ENCODE results near the gene LIPT2.
"Not testable (repeated sequence)": the region's sequence is repeated elsewhere in the genome, so short reads cannot be mapped to it uniquely, and the experiment has no call there.

LIPT2 gene

DNA sequence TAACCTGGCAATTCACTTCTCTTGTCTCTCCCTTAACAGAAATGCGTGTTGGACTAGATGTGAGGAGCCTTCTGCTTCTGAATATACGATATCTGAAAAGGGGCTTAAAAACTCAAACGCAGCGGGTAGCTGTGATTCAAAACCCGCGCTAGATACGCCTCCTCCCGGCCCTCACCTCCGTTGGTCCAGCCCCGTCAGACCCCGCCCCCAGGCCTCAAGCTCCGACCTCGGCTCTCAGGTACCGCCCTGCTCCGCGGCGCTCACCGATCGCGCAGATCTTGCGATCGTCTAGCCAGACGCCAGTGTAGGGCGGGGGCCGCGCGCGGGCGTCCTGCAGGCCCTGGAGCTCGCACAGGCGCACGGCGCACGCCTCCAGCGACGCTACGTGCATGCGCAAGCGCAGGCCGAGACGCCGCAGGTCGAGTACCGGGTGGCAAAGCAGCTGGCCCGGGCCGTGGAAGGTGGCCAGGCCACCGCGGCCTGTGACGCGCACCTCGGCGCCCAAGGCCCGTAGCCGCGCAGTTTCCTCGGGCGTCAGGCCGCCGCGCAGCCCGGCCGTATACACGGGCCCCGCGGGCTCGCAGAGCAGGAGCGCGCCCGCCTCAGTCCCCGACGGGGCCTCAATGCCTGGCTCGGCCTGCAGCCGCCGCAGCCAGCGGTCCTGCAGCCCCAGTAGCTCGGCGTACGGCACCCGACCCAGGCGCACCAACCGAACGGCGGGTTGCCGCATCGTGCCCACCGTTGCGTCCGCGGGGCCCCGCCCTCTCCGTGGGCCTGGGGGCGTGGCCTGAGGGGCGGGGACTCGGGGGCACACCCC lies at the start of gene LIPT2:
TSS of gene LIPT2 (minus strand) at position 751 of the 817 bp plus-strand sequence. CDS start at position 730, 21 bp downstream.
- DNase-seq (ENCODE audit: low spot score): peak; percentile 90

- DNase-seq (ENCODE audit: low spot score): no peak
Measured at GRCh38 chr11:74541466-74541865, 47.9 kb upstream of the LIPT2 start.

DNA sequence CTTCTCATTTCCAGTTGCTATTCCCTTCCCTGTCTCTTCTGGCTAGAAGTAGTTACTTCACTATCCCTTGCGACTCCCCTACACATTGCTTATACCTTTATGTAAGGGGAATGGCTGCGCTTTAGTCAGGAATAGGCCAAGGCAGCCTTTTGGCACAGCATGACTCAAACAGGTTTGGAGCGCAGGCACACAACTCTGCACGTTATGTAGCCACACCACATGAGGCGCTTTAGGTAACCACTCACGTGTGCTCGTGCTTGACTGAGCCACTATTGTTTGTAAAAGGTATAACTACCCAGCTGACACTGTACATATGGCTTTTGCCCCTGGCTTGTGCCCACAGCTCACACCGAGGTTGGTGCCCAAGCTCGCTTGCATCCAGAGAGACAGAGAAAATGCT lies 46.7 kb upstream of the LIPT2 start:
- DNase-seq (ENCODE audit: low spot score): no peak

DNA sequence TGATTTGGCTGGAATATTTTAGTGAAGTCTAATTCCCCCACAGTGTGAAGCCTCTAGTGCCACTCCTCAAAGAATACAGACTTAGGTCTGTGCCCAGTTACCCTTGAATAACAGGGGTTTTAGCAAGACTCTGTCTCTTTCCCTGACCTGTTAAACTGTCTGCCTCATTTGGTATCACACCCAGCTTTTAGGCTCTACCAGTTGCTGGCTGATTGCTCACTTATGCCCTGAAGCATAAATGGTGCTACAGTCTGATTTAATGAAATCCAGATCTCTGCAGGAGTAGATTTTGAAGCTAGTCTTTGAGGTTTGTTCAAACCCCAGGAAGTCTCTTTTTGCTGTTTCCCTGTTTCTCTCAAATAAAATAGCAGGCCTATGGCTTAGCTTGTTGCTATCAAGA lies 45.2 kb upstream of the LIPT2 start:
- DNase-seq (ENCODE audit: low spot score): no peak

DNA sequence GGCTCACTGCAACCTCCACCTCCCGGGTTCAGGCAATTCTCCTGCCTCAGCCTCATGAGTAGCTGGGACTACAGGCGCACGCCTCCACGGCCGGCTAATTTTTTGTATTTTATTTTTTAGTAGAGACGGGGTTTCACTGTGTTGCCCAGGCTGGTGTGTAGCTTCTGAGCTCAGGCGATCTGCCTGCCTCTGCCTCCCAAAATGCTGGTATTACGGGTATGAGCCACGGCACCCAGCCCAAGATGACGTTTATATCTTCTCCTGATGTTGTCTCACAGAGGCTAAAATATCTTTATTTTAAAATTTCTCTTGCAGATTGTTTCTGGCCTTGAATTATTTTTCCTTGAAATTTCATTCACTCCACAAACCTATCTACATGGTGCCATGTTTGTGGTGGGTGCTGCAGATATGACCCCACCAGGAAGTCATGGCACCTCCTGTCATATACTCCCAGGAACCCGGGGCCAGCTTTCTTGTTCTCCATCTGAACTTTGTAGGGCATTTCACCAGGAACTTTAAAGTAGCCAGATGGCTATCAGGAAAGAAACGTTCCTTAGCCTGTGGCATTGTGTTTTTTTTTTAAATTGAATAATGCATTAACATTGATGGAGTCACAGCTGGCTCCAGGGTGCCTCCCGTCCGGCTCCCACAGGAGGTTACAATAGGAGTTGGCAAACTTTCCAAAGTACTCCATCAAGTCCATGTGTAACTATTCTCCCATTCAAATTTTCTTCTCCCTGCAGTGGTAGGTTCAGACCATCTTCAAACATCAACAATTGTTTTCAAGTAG lies 42.0 kb upstream of the LIPT2 start:
- DNase-seq (ENCODE audit: low spot score): no peak

- not testable (repeated sequence) for DNase-seq (ENCODE audit: low spot score)
Measured at GRCh38 chr11:74534946-74535275, 41.4 kb upstream of the LIPT2 start.

GRCh38 chr11:74534216-74534945 lies 40.9 kb upstream of the LIPT2 start:
- DNase-seq (ENCODE audit: low spot score): no peak

- no peak for DNase-seq (ENCODE audit: low spot score)
Measured at GRCh38 chr11:74533421-74533820, 39.9 kb upstream of the LIPT2 start.

GRCh38 chr11:74532501-74533246 lies 39.1 kb upstream of the LIPT2 start:
- peak; percentile 9 for DNase-seq (ENCODE audit: low spot score)

GRCh38 chr11:74524978-74525377 lies 31.5 kb upstream of the LIPT2 start:
- no peak for DNase-seq (ENCODE audit: low spot score)

GRCh38 chr11:74524501-74524900 lies 31.0 kb upstream of the LIPT2 start:
- DNase-seq (ENCODE audit: low spot score): no peak

GRCh38 chr11:74522776-74523175 lies 29.3 kb upstream of the LIPT2 start:
- no peak for DNase-seq (ENCODE audit: low spot score)

DNA sequence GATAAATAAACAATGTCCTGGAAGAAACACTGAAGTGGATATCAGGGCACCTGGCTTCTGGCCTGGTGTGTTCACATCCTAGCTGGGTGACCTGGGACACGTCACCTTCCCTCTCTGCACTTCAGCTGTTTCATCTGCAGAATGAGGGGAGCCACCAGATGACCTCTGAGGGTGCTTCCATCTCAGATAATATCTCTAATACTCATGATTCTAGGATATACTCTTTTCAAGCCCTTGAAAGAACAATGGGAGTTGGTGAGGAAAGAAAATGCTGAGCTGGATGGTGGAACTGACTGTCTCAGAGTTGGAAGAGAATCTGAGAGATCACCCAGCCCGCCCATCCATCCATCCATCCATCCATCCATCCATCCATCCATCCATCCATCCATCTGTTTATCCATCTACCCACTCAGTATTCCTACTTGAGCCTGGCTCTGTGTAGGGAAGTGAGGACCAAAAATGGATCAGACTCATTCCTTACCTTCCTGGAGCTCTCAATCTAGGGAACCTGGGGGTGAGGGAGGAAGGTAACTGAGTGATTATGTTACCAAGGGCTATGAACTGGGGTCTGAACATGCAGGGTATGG lies 28.2 kb upstream of the LIPT2 start:
- DNase-seq (ENCODE audit: low spot score): no peak

DNA sequence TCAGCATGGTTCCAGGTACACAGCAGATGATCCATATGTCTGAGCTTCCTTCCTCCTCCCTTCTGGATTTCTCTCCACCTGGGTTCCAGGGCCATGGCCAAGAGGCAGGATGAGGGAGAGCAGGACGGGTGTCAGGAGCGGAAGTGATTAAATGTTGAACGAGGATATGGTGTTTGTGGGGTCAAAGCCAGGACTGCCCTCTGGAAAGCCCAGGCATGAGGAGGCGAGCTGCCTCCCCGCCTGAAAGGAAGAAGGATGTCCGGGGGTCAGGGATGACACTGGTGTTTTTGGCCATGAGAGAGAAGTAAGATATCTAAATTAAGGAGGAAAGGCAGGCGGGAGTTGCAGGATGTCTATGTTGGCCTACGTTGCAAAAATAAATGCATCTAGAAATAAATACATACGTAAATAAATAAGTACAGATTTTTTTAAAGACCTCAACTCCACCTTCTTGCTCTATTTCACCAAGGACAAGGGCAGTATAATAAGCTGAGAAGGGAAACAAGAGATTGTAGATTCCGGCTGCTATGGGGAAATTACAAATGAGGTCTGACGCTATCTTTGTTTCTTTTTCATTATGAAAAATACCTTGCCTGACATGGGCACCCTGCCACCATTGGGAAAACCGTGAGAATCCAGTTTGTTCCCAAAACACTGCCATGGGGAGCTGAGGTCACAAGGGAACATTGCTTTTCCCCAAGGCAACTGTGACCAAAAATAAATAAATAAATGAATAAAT lies 27.6 kb upstream of the LIPT2 start:
- DNase-seq (ENCODE audit: low spot score): peak; percentile 27

DNA sequence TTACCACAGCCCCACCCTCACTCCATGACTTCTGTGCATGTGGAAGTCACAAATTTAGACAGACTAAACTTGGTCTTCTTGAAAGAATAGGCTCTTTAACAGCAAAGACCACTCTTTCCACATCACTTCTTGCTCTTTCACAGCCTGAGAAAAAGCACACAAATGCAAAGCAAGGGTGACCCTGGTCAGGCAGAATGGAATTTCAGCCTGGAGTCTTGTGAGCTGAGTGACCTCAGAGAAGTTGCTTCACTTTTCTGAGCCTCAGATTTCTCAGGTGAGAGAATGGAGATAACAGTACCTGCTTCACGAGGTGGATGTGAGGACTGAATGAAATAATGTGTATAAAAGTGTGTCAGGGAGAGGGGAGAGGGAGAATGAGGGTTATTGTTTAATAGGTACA lies 26.8 kb upstream of the LIPT2 start:
- no peak for DNase-seq (ENCODE audit: low spot score)

GRCh38 chr11:74519710-74520109 lies 26.2 kb upstream of the LIPT2 start:
- no peak for DNase-seq (ENCODE audit: low spot score)

DNA sequence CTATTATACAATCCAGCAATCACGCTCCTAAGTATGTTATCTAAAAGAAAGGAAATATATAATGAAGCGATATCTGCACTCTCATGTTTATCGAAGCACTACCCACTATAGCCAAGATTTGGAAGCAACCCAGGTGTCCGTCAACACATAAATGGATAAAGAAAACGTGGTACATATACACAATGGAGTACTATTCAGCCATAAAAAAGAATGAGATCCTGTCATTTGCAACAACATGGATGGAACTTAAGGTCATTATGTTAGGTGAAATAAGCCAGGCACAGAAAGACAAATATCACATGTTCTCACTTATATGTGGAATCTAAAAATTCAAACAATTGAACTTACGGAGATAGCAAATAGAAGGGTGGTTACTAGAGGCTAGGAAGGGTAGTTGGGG lies 24.1 kb upstream of the LIPT2 start:
- not testable (repeated sequence) for DNase-seq (ENCODE audit: low spot score)

DNA sequence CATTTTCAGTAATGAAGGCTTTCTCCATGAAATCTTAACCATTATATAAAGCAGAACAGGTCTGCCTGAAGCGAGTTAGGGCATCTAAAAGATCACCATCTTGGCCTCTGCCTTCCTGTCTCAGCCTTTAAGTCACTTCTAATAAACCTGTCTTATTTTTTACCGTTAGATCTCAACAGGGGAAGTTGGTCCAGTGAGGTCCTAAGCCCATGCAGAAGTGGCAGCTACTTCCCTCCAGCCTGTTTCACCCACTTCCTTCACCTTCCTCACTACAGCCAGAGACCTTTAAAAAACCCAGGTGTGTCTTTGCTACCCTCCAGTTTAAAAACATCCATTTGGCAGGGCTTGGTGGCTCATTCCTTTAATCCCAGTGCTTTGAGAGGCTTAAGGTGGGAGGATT lies 14.1 kb upstream of the LIPT2 start:
- no peak for DNase-seq (ENCODE audit: low spot score)

GRCh38 chr11:74506823-74507222 lies 13.3 kb upstream of the LIPT2 start:
- DNase-seq (ENCODE audit: low spot score): no peak

DNA sequence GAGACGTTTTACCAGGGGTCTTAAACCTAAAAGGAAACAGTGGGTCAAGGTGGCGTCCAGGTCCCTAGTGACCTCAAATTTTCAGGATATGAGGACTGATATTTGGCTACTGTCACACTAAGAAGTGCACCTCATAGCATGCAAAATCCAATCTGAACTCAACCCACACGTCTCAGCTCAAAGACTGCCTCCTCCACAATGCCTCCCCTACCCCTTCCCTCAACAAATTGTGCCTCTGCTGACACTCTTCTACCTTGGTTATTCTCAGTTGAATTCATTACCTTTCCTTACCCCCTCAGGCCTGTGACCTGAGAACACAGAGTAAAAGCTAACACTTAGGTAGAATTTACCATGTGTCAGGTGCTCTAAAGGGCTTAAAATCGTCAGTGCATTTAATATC lies 12.4 kb upstream of the LIPT2 start:
- no peak for DNase-seq (ENCODE audit: low spot score)

GRCh38 chr11:74504100-74504691 lies 10.7 kb upstream of the LIPT2 start:
- DNase-seq (ENCODE audit: low spot score): no peak

Data from kidney capillary endothelial cell (primary cell).